Activated CD4-positive, alpha-beta T cell treated with anti-CD3 and anti-CD28 coated beads, Interleukin-2, amount 50 U/mL, for 4 hours (primary cell): ENCODE results near the gene CCNH.

ENCODE experiments used
- DNase-seq, 2 experiments: peaks; one replicate each; pipeline ENCODE4 v3.0.0-alpha.2; 2020

The CCNH gene

GRCh38 chr5:87412630-87413342, at the start of gene CCNH:
TSS of gene CCNH (minus strand) at chr5:87412930. CDS start at chr5:87412794, 136 bp downstream.
- DNase-seq = peak; percentile 94 to 96

GRCh38 chr5:87457706-87458105, 45.0 kb upstream of the CCNH start:
- DNase-seq = no peak

- DNase-seq = no peak
Observed at GRCh38 chr5:87453801-87454200, 41.1 kb upstream of the CCNH start.

GRCh38 chr5:87452837-87453236, 40.1 kb upstream of the CCNH start:
- DNase-seq = no peak

GRCh38 chr5:87442419-87442818, 29.7 kb upstream of the CCNH start:
- DNase-seq = no peak

- no peak for DNase-seq
Observed at GRCh38 chr5:87438231-87438630, 25.5 kb upstream of the CCNH start.

- no peak for DNase-seq
Observed at GRCh38 chr5:87437724-87438123, 25.0 kb upstream of the CCNH start.

GRCh38 chr5:87435144-87435694, 22.5 kb upstream of the CCNH start:
- DNase-seq = no peak

- DNase-seq = no peak
Observed at GRCh38 chr5:87434461-87434860, 21.7 kb upstream of the CCNH start.

- no peak for DNase-seq
Observed at GRCh38 chr5:87433945-87434344, 21.2 kb upstream of the CCNH start.

- DNase-seq = no peak
Observed at GRCh38 chr5:87432460-87432859, 19.7 kb upstream of the CCNH start.

- no peak for DNase-seq
Observed at GRCh38 chr5:87430863-87431457, 18.2 kb upstream of the CCNH start.

- no peak for DNase-seq
Observed at GRCh38 chr5:87423755-87424154, 11.0 kb upstream of the CCNH start.

- DNase-seq = no peak
Observed at GRCh38 chr5:87421307-87421706, 8.6 kb upstream of the CCNH start.

GRCh38 chr5:87418506-87418905, 5.8 kb upstream of the CCNH start:
- no peak for DNase-seq

- no peak for DNase-seq
Observed at GRCh38 chr5:87413343-87413645, 564 bp upstream of the CCNH start.

GRCh38 chr5:87411973-87412629, 629 bp downstream of the CCNH start:
- DNase-seq = peak; percentile 30 to 40

- DNase-seq = no peak
Observed at GRCh38 chr5:87411586-87411972, 1.2 kb downstream of the CCNH start.

- no peak for DNase-seq
Observed at GRCh38 chr5:87410931-87411330, 1.8 kb downstream of the CCNH start.

GRCh38 chr5:87408204-87408603, 4.5 kb downstream of the CCNH start:
- DNase-seq = no peak

- no peak for DNase-seq
Observed at GRCh38 chr5:87405472-87406155, 7.1 kb downstream of the CCNH start.

- DNase-seq = no peak
Observed at GRCh38 chr5:87404359-87404758, 8.4 kb downstream of the CCNH start.

GRCh38 chr5:87403899-87404298, 8.8 kb downstream of the CCNH start:
- no peak for DNase-seq

- no peak for DNase-seq
Observed at GRCh38 chr5:87403409-87403808, 9.3 kb downstream of the CCNH start.
